Neuronal stem cell (in vitro differentiated cells): ENCODE data around the gene KDM4B.

Experiments
- DNase-seq: peaks from one replicate; pipeline ENCODE4 v3.0.0-alpha.2; 2013; ENCODE audit warnings: low spot score
- H2AFZ ChIP-seq: one replicate; pipeline ENCODE4 v1.6.1; 2013; ENCODE audit warnings: mild to moderate bottlenecking, low read length, inconsistent platforms
- H2AK5ac ChIP-seq: 2 replicates; pipeline ENCODE4 v1.6.1; 2013; ENCODE audit warnings: low read depth, mild to moderate bottlenecking, inconsistent platforms, low read length, moderate library complexity, mixed read lengths
- H2BK120ac ChIP-seq: 2 replicates; pipeline ENCODE4 v1.6.1; 2013; ENCODE audit warnings: low read depth, mild to moderate bottlenecking, inconsistent platforms, low read length, moderate library complexity, mixed read lengths
- H2BK12ac ChIP-seq: one replicate; pipeline ENCODE4 v1.6.1; 2013; ENCODE audit warnings: low read length, inconsistent platforms
- H2BK15ac ChIP-seq: 2 replicates; pipeline ENCODE4 v1.6.1; 2013; ENCODE audit warnings: mild to moderate bottlenecking, low read length, inconsistent platforms, mixed read lengths
- H2BK5ac ChIP-seq: one replicate; pipeline ENCODE4 v1.6.1; 2013; ENCODE audit warnings: inconsistent platforms, mild to moderate bottlenecking, low read length, moderate library complexity
- H3K14ac ChIP-seq: one replicate; pipeline ENCODE4 v1.6.1; 2013; ENCODE audit warnings: low read length, inconsistent platforms
- H3K18ac ChIP-seq: 2 replicates; pipeline ENCODE4 v1.6.1; 2013; ENCODE audit warnings: low read length, inconsistent platforms
- H3K23ac ChIP-seq: 2 replicates; pipeline ENCODE4 v1.6.1; 2013; ENCODE audit warnings: low read depth, mild to moderate bottlenecking, mixed read lengths, low read length, inconsistent platforms; ENCODE audit not compliant: poor library complexity
- H3K27ac ChIP-seq: replicated peaks from 3 replicates; pipeline ENCODE4 v1.5.1; 2013; ENCODE audit warnings: low read length, inconsistent platforms
- H3K27me3 ChIP-seq, 3 experiments: 2 replicates each; pipeline ENCODE4 v1.6.1; 2013; ENCODE audit warnings: low read length in 3 of 3, mild to moderate bottlenecking in 2 of 3, inconsistent platforms in 1 of 3, low read depth in 1 of 3, mixed read lengths in 1 of 3, moderate library complexity in 1 of 3; ENCODE audit not compliant: control insufficient read depth in 3 of 3, insufficient read depth in 3 of 3
- H3K36me3 ChIP-seq, 2 donors: replicated peaks in 1 of 2; 2 replicates each; pipeline ENCODE4 v1.6.1; 2013; ENCODE audit warnings: low read length in 2 of 2; ENCODE audit not compliant: control insufficient read depth in 2 of 2, insufficient read depth in 2 of 2
- H3K4ac ChIP-seq: 2 replicates; pipeline ENCODE4 v1.6.1; 2013; ENCODE audit warnings: inconsistent platforms, mild to moderate bottlenecking, low read length, moderate library complexity
- H3K4me1 ChIP-seq, 2 donors: 1 replicate in 1 of 2; 2 replicates in 1 of 2; pipeline ENCODE4 v1.6.1; 2013; ENCODE audit warnings: low read length in 2 of 2, low read depth in 1 of 2; ENCODE audit not compliant: control insufficient read depth in 2 of 2, insufficient read depth in 1 of 2
- H3K4me2 ChIP-seq: one replicate; pipeline ENCODE4 v1.6.1; 2013; ENCODE audit warnings: mild to moderate bottlenecking, low read length, inconsistent platforms; ENCODE audit not compliant: insufficient read depth, poor library complexity, severe bottlenecking
- H3K4me3 ChIP-seq, 2 donors: 2 replicates each; pipeline ENCODE4 v1.5.1; 2013; ENCODE audit warnings: low read length in 2 of 2, mild to moderate bottlenecking in 2 of 2, inconsistent platforms in 1 of 2, moderate library complexity in 1 of 2
- H3K79me1 ChIP-seq: one replicate; pipeline ENCODE4 v1.6.1; 2013; ENCODE audit warnings: low read depth, mild to moderate bottlenecking, inconsistent platforms, low read length, moderate library complexity
- H3K9ac ChIP-seq: one replicate; pipeline ENCODE4 v1.6.1; 2013; ENCODE audit warnings: mild to moderate bottlenecking, low read depth, low read length, inconsistent platforms; ENCODE audit not compliant: poor library complexity
- H3K9me3 ChIP-seq, 2 donors: replicated peaks in 1 of 2; 2 replicates each; pipeline versions ENCODE3 to v1.6.1; 2013; ENCODE audit warnings: low read length in 2 of 2, mild to moderate bottlenecking in 2 of 2, inconsistent platforms in 1 of 2, low read depth in 1 of 2, mixed read lengths in 1 of 2, moderate library complexity in 1 of 2; ENCODE audit not compliant: control insufficient read depth in 2 of 2, insufficient read depth in 1 of 2
- H4K8ac ChIP-seq: one replicate; pipeline ENCODE4 v1.6.1; 2013; ENCODE audit warnings: low read depth, mild to moderate bottlenecking, inconsistent platforms, low read length, moderate library complexity
- H4K91ac ChIP-seq: one replicate; pipeline ENCODE4 v1.6.1; 2013; ENCODE audit warnings: low read length, low read depth, mild to moderate bottlenecking, inconsistent platforms; ENCODE audit not compliant: poor library complexity
- WGBS, 2 donors: extraction: QIAGEN DNeasy Blood & Tissue Kit; methylation state at CpG; one replicate each; pipeline ENCODE4 v1.1.7; 2013; ENCODE audit warnings: missing lambda C conversion rate in 2 of 2, mixed read lengths in 1 of 2; ENCODE audit not compliant: insufficient read length in 2 of 2, insufficient replicate concordance in 1 of 2; ENCODE audit errors: extremely low coverage in 2 of 2; 5-methylcytosine and 5-hydroxymethylcytosine counted together

KDM4B gene

DNA sequence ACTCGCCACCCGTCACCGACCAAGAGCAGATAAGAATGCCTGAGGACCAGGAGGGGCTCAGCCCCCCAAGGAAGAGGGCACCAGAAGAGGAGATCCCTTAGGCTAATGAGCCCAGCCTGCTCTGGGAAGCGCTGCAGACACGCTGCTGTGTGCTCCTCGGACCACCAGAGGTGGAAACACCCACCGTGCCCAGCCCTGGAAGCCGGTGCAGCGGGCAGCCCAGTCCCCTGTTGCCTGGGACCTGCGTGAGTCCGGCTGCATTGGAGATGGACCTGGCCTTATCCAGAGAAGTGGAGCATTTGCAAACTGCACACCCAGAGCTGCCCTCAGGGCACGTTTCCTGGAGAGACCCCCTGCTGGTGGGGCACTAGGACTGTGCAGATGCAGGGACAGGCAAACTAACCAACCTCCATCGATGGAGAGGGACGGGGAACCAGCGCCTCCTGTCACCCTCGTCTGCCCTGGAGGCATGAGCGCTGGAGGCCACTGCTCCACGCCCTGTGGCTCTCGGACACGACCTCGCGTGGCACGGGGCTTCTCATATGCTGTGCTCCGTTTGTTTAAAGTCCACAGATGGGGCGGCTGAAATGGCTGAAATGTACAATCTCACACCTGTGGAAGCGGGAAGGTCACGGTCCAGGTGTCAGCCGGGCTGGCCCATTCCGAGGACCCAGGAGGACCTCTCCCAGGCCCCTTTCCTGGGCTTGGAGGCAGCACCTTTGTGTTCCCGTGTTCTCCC lies 153.9 kb downstream of the KDM4B start:
- no peak overlapping the region for H2AK5ac ChIP-seq
- H3K4me1 ChIP-seq = peaks cover 14 to 27% of the 10 kb centered on the region in 2 donors
- no peak overlapping the region for H3K4me2 ChIP-seq
- peak overlapping the region; percentile 80 for H3K23ac ChIP-seq
- no peak overlapping the region for H3K27ac ChIP-seq
- WGBS, 2 donors = no CpG with 5 or more reads among the region's 30 CpGs
- H2BK5ac ChIP-seq = no peak overlapping the region
- no peak overlapping the region for H2BK12ac ChIP-seq
- H3K4ac ChIP-seq = peak overlapping the region; percentile 23
- peaks cover 2% of the 10 kb centered on the region for H3K79me1 ChIP-seq
- H2BK15ac ChIP-seq = no peak overlapping the region
- H3K4me3 ChIP-seq = no peak overlapping the region
- no peak for DNase-seq
- peaks cover 14 to 51% of the 10 kb centered on the region in 2 donors for H3K36me3 ChIP-seq
- H4K8ac ChIP-seq = peak overlapping the region; percentile 23
- H3K18ac ChIP-seq = peak overlapping the region; percentile 64
- no peak overlapping the region for H2BK120ac ChIP-seq
- H3K27me3 ChIP-seq = no peaks in the 10 kb centered on the region
- H3K14ac ChIP-seq = peak overlapping the region; percentile 79
- H3K9ac ChIP-seq = no peak overlapping the region
- no peak overlapping the region for H4K91ac ChIP-seq
- H2AFZ ChIP-seq = no peak overlapping the region
- no peaks in the 10 kb centered on the region for H3K9me3 ChIP-seq

DNA sequence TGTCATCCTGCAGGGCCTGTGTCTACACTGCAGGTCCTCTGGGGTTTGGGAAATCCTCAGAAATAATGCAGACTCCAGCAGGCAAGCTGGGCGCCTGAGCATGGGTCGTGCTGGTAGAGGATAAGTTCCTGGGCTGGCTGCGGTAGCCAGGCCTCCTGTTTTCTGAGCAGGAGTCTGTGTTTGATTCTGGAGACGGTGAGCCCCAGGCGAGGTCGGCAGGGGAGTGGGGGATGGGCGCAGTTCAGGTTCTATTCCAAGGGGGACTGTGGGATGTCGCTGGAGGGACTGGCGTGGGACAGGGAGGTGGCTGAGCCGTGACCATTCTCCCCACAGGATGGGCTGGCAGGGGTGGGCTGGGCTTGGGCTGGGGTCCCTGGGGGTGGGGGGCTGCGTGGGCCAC lies 154.7 kb downstream of the KDM4B start:
- Histone ChIP-seq H2BK5ac (no peak overlapping the region), H3K23ac (peak overlapping the region; percentile 80), H2BK120ac (no peak overlapping the region), H3K14ac (no peak overlapping the region), H3K18ac (peak overlapping the region; percentile 89), H2AFZ (no peak overlapping the region), H3K9me3 (no peaks in the 10 kb centered on the region), H3K27me3 (no peaks in the 10 kb centered on the region), H4K8ac (no peak overlapping the region), H2BK15ac (no peak overlapping the region), H3K4me3 (no peak overlapping the region), H4K91ac (no peak overlapping the region), H3K4ac (no peak overlapping the region), H2AK5ac (peak overlapping the region; percentile 30), H3K36me3 (peaks cover 14 to 50% of the 10 kb centered on the region in 2 donors), H3K4me2 (no peak overlapping the region), H3K9ac (no peak overlapping the region), H3K27ac (no peak overlapping the region), H2BK12ac (no peak overlapping the region), H3K79me1 (peaks cover 2% of the 10 kb centered on the region), H3K4me1 (peaks cover 21 to 35% of the 10 kb centered on the region in 2 donors)
- WGBS, 2 donors = no CpG with 5 or more reads among the region's 11 CpGs
- no peak for DNase-seq

DNA sequence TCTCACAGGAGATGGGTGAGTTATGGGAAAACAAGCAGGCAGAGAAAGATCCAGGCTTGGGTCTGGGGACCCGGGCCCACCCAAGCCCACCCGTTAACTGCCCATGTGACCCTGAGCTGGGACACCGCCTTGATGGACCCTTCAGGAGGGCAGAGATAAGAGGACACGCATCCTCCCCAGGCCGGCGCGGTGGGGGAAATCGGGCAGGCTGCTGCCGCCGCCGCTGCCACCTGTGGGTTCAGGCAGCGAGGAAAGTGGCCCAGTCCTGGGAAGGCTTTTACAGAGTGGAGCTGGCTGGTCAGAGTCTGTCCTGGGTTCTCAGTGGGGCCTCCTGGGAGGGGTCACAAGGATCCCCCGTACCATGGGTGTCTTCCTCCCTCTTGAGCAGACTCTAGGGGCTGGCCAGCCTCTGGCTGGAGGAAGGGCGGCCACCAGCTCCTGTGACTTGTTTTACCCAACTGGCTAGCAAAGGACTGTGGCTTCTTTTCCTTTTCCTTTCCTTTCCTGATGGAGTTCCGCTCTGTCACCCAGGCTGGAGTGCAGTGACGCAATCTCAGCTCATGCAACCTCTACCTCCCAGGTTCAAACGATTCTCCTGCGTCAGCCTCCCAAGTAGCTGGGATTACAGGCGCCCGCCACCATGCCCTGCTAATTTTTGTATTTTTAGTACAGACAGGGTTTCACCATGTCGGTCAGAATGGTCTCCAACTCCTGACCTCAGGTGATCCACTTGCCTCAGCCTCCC lies 155.4 kb downstream of the KDM4B start:
- no peak overlapping the region for H3K18ac ChIP-seq
- H2BK120ac ChIP-seq = no peak overlapping the region
- no CpG with 5 or more reads among the region's 21 CpGs for WGBS, 2 donors
- H3K9ac ChIP-seq = no peak overlapping the region
- H3K4me3 ChIP-seq = no peak overlapping the region
- DNase-seq = no peak
- no peak overlapping the region for H2BK15ac ChIP-seq
- H3K4ac ChIP-seq = no peak overlapping the region
- H3K23ac ChIP-seq = no peak overlapping the region
- H2BK12ac ChIP-seq = no peak overlapping the region
- H4K91ac ChIP-seq = no peak overlapping the region
- no peak overlapping the region for H2AFZ ChIP-seq
- H2AK5ac ChIP-seq = peak overlapping the region; percentile 30
- H2BK5ac ChIP-seq = no peak overlapping the region
- no peak overlapping the region for H3K14ac ChIP-seq
- no peaks in the 10 kb centered on the region for H3K9me3 ChIP-seq
- peaks cover 2% of the 10 kb centered on the region for H3K79me1 ChIP-seq
- no peak overlapping the region for H3K4me2 ChIP-seq
- no peak overlapping the region for H3K27ac ChIP-seq
- no peak overlapping the region for H4K8ac ChIP-seq
- H3K36me3 ChIP-seq = peaks cover 14 to 44% of the 10 kb centered on the region in 2 donors
- H3K27me3 ChIP-seq = no peaks in the 10 kb centered on the region
- H3K4me1 ChIP-seq = peaks cover 26 to 42% of the 10 kb centered on the region in 2 donors

DNA sequence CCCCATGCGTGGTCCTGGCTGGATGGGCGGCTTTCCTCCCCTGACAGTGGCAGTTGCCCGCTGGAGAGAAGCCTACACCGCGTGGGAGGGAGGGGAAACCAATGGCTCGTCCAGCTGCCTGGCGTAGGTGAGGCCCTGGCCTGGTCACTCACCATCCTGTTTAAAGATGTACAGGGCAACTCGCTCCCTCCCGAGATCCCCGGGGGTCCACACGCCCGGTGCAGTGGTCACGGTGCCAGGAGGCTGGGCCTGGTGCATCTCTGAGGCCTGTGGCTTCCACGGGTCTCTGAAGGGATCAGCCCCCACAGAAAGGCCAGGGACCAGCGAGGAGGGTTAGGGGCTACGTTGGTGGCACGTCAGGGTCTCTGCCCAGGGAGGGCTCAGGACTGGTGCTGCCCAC lies 156.5 kb downstream of the KDM4B start:
- H3K4me1 ChIP-seq = peaks cover 31 to 42% of the 10 kb centered on the region in 2 donors
- H4K8ac ChIP-seq = no peak overlapping the region
- peaks cover 2% of the 10 kb centered on the region for H3K79me1 ChIP-seq
- H3K4me3 ChIP-seq = no peak overlapping the region
- no peaks in the 10 kb centered on the region for H3K9me3 ChIP-seq
- peak overlapping the region; percentile 92 for H3K18ac ChIP-seq
- no peak overlapping the region for H2BK15ac ChIP-seq
- H3K9ac ChIP-seq = peak overlapping the region; percentile 76
- peak overlapping the region; percentile 59 for H3K23ac ChIP-seq
- peaks cover 14 to 39% of the 10 kb centered on the region in 2 donors for H3K36me3 ChIP-seq
- no CpG with 5 or more reads among the region's 17 CpGs for WGBS, 2 donors
- H4K91ac ChIP-seq = no peak overlapping the region
- H3K14ac ChIP-seq = no peak overlapping the region
- no peak for DNase-seq
- H3K4ac ChIP-seq = no peak overlapping the region
- H3K27ac ChIP-seq = no peak overlapping the region
- H2BK12ac ChIP-seq = peak overlapping the region; percentile 68
- no peaks in the 10 kb centered on the region for H3K27me3 ChIP-seq
- peak overlapping the region; percentile 19 for H2AK5ac ChIP-seq
- no peak overlapping the region for H3K4me2 ChIP-seq
- no peak overlapping the region for H2BK120ac ChIP-seq
- peak overlapping the region; percentile 71 for H2BK5ac ChIP-seq
- no peak overlapping the region for H2AFZ ChIP-seq
